Liver (tissue), 9 donors: Measurements from ENCODE around the gene TMEM179. TPM values are rescaled to one million over a fixed set of nuclear protein-coding genes. Genes with fewer than 3 reads are reported as not detected.

Source experiments
- DNase-seq: peaks from one replicate; pipeline ENCODE4 v3.0.0-alpha.2; 2017; ENCODE audit warnings: low spot score
- H3K27ac ChIP-seq, 2 donors: one replicate each; pipeline ENCODE4 v1.7.0; 2013; ENCODE audit warnings: inconsistent platforms in 2 of 2, low read length in 2 of 2, control low read depth in 1 of 2, low read depth in 1 of 2, mild to moderate bottlenecking in 1 of 2
- H3K27me3 ChIP-seq, 4 donors: one replicate each; pipeline versions ENCODE4 v1.6.1 to v1.7.0; 2013; ENCODE audit warnings: low read length in 3 of 4, inconsistent platforms in 1 of 4, mild to moderate bottlenecking in 1 of 4, moderate library complexity in 1 of 4; ENCODE audit not compliant: control insufficient read depth in 4 of 4, insufficient read depth in 4 of 4
- H3K36me3 ChIP-seq, 4 donors: one replicate each; pipeline versions ENCODE4 v1.6.1 to v1.7.0; 2013; ENCODE audit warnings: low read length in 3 of 4, mild to moderate bottlenecking in 3 of 4, low read depth in 1 of 4, moderate library complexity in 1 of 4; ENCODE audit not compliant: control insufficient read depth in 4 of 4, insufficient read depth in 3 of 4
- H3K4me1 ChIP-seq, 4 donors: one replicate each; pipeline versions ENCODE4 v1.6.1 to v1.7.0; 2013; ENCODE audit warnings: low read length in 3 of 4, mild to moderate bottlenecking in 3 of 4, moderate library complexity in 1 of 4; ENCODE audit not compliant: control insufficient read depth in 4 of 4, insufficient read depth in 4 of 4
- H3K4me3 ChIP-seq, 3 donors: one replicate each; pipeline versions ENCODE4 v1.6.1 to v1.7.0; 2013; ENCODE audit warnings: low read length in 3 of 3, control low read depth in 1 of 3, low read depth in 1 of 3, mild to moderate bottlenecking in 1 of 3
- H3K9ac ChIP-seq, 2 donors: one replicate each; pipeline ENCODE4 v1.7.0; 2013; ENCODE audit warnings: low read length in 2 of 2, mild to moderate bottlenecking in 2 of 2, moderate library complexity in 2 of 2, control low read depth in 1 of 2, low read depth in 1 of 2
- H3K9me3 ChIP-seq, 4 donors: one replicate each; pipeline versions ENCODE4 v1.6.1 to v1.7.0; 2013; ENCODE audit warnings: low read length in 3 of 4; ENCODE audit not compliant: control insufficient read depth in 4 of 4
- ATF3 ChIP-seq: IDR thresholded peaks from 2 replicates; pipeline ENCODE4 v1.6.1; 2016; ENCODE audit warnings: antibody characterized with exemption
- CTCF ChIP-seq: fragments of 150-350 bp; IDR thresholded peaks from 2 replicates; pipeline ENCODE4 v1.5.1; 2017; ENCODE audit warnings: improper control_type of control experiment, low read depth, low read length; ENCODE audit not compliant: missing input control
- FOXA1 ChIP-seq: IDR thresholded peaks from 2 replicates; pipeline ENCODE4 v1.6.1; 2016; ENCODE audit warnings: antibody characterized with exemption
- HNF4A ChIP-seq, 2 donors: conservative IDR thresholded peaks; 2 replicates each; pipeline ENCODE4 v1.6.1; 2016; ENCODE audit warnings: antibody characterized with exemption in 2 of 2, mild to moderate bottlenecking in 2 of 2
- JUND ChIP-seq, 2 donors: IDR thresholded peaks; 2 replicates each; pipeline ENCODE4 v1.6.1; 2016; ENCODE audit warnings: antibody characterized with exemption in 2 of 2
- NR2F2 ChIP-seq: IDR thresholded peaks from 2 replicates; pipeline ENCODE4 v1.6.1; 2016; ENCODE audit warnings: antibody characterized with exemption
- RAD21 ChIP-seq, 2 donors: IDR thresholded peaks; 2 replicates each; pipeline ENCODE4 v1.6.1; 2016; ENCODE audit warnings: antibody characterized with exemption in 2 of 2, mild to moderate bottlenecking in 2 of 2
- RXRA ChIP-seq, 2 donors: IDR thresholded peaks; 2 replicates each; pipeline ENCODE4 v1.6.1; 2017 to 2018; ENCODE audit warnings: antibody characterized with exemption in 2 of 2, mild to moderate bottlenecking in 1 of 2
- SP1 ChIP-seq: IDR thresholded peaks from 2 replicates; pipeline ENCODE4 v1.6.1; 2018; ENCODE audit warnings: antibody characterized with exemption, mild to moderate bottlenecking
- TAF1 ChIP-seq: conservative IDR thresholded peaks from 2 replicates; pipeline ENCODE4 v1.6.1; 2016; ENCODE audit warnings: antibody characterized with exemption, mild to moderate bottlenecking
- ZBTB33 ChIP-seq: IDR thresholded peaks from 2 replicates; pipeline ENCODE4 v1.6.1; 2016; ENCODE audit warnings: antibody characterized with exemption
- WGBS: extraction: QIAGEN DNeasy Blood & Tissue Kit; methylation state at CpG from one replicate; pipeline ENCODE4 v1.1.7; 2013; 5-methylcytosine and 5-hydroxymethylcytosine counted together
- polyA plus RNA-seq, 2 donors: library from polyadenylated mRNA; stranded (reverse) in 1 of 2; unstranded in 1 of 2; fragments of 200-250 nt in 1 of 2; fragments of >200 nt in 1 of 2; fragmentation: Nextera tagmentation in 1 of 2; extraction: Ambion mirVana in 1 of 2; gene quantifications; one replicate each; pipeline versions ENCODE4 v1.2.1 to v1.2.3, GENCODE V29; 2013 to 2015
- total RNA-seq, 2 donors: library from RNA; depleted of rRNA; stranded (reverse); fragments of >200 nt; gene quantifications; one replicate each; pipeline ENCODE4 v1.2.3, GENCODE V29; 2014
- donor health status: healthy.
- donor health status: healthy.
- donor health status: healthy.
- donor health status: healthy.
- donor health status: healthy.

Gene TMEM179
- total and polyA plus RNA-seq, 4 donors, result 0.12 to 0.37 TPM; not detected in 2

- H3K27ac ChIP-seq, result peak within 1 kb of the TSS; percentile 49 to 57
Observed at GRCh38 chr14:104579507-104579906, 25.1 kb downstream of the TMEM179 start, which contains the start of gene C14orf180. Gene C14orf180, plus strand, starts transcription at chr14:104579764. Its CDS starts 6,667 bp downstream, at chr14:104586431.

GRCh38 chr14:104578321-104578720 lies 26.3 kb downstream of the TMEM179 start:
- WGBS, result 81% methylated on average over 11 of the region's 11 CpGs
- H3K4me3 ChIP-seq, result no peak overlapping the region
- peaks cover 9 to 65% (median 53%) of the 10 kb centered on the region in 4 donors for H3K4me1 ChIP-seq
- no peak for DNase-seq
- TF ChIP-seq FOXA1, result no peak
- no peak for TF ChIP-seq ATF3
- TF ChIP-seq SP1, result no peak
- TF ChIP-seq TAF1, result no peak
- no peak for TF ChIP-seq HNF4A (conservative IDR thresholded peaks at IDR 0.05)
- no peak for TF ChIP-seq RXRA (IDR thresholded peaks at IDR 0.05)
- no peak for TF ChIP-seq NR2F2
- H3K27me3 ChIP-seq, result no peaks in the 10 kb centered on the region
- no peaks in the 10 kb centered on the region for H3K36me3 ChIP-seq
- peak overlapping the region; percentile 31 to 57 for H3K27ac ChIP-seq
- H3K9me3 ChIP-seq, result no peaks in the 10 kb centered on the region
- H3K9ac ChIP-seq, result no peak overlapping the region

More at GRCh38 chr14:104579507-104579906, 25.1 kb downstream of the TMEM179 start, which contains the start of gene C14orf180:
- TF ChIP-seq SP1 (peak; percentile 17), JUND (IDR thresholded peaks at IDR 0.05) (no peak), RAD21 (IDR thresholded peaks at IDR 0.05) (peak in 1 of 2 donors; percentile 15), HNF4A (conservative IDR thresholded peaks at IDR 0.05) (peak in 1 of 2 donors; percentile 38), NR2F2 (peak; percentile 62), ZBTB33 (no peak), RXRA (IDR thresholded peaks at IDR 0.05) (peak; percentile 51 to 60)
- H3K4me1 ChIP-seq, result peaks cover 9 to 65% (median 53%) of the 10 kb centered on the region in 4 donors
- 23% methylated on average over 17 of the region's 17 CpGs for WGBS
- no peak within 1 kb of the TSS for H3K9ac ChIP-seq
- H3K27me3 ChIP-seq, result no peaks in the 10 kb centered on the region
- no peaks in the 10 kb centered on the region for H3K9me3 ChIP-seq
- no peaks in the 10 kb centered on the region for H3K36me3 ChIP-seq
- DNase-seq, result no peak
- no peak within 1 kb of the TSS for H3K4me3 ChIP-seq

- no peak overlapping the region for H3K9ac ChIP-seq
- TF ChIP-seq RXRA (IDR thresholded peaks at IDR 0.05), result peak in 1 of 2 donors; percentile 27
- peak; percentile 24 for TF ChIP-seq NR2F2
- TF ChIP-seq CTCF, result no peak
- no peak overlapping the region for H3K4me3 ChIP-seq
- no peaks in the 10 kb centered on the region for H3K27me3 ChIP-seq
- peak overlapping the region; percentile 31 to 57 for H3K27ac ChIP-seq
- 70% methylated on average over 19 of the region's 19 CpGs for WGBS
- peaks cover 9 to 64% (median 52%) of the 10 kb centered on the region in 4 donors for H3K4me1 ChIP-seq
- no peaks in the 10 kb centered on the region for H3K36me3 ChIP-seq
- no peak for DNase-seq
- no peaks in the 10 kb centered on the region for H3K9me3 ChIP-seq
Observed at GRCh38 chr14:104577847-104578301, 26.7 kb downstream of the TMEM179 start.
